WTC11 (cell line): ENCODE results near the gene GNB2. TPM values are rescaled to one million over a fixed set of nuclear protein-coding genes. Genes with fewer than 3 reads are reported as not detected.

Source experiments
- ATAC-seq: fragments of 200-7000 bp; cut with Tn5 transposase; 2 replicates; pipeline ENCODE4 v1.10.0; 2021; ENCODE audit warnings: mild to moderate bottlenecking, moderate library complexity
- CTCF ChIA-PET: fragments of 300-600 bp; sonication (Branson Sonifier 250); formaldehyde crosslinking; loops from one replicate; lab custom pipeline; 2021; ENCODE audit warnings: antibody characterized with exemption; lab: Charles Lee
- POLR2A ChIA-PET: fragments of 350-600 bp; sonication (Branson Sonifier 250); formaldehyde crosslinking; loops from one replicate; lab custom pipeline; 2021; ENCODE audit warnings: antibody characterized with exemption; lab: Charles Lee
- DNase-seq: peaks from one replicate; pipeline ENCODE4 v3.0.0; 2021; ENCODE audit warnings: low spot score
- H3K27ac Mint-ChIP-seq: 2 replicates; pipeline ENCODE4 v1.8.0; 2021; ENCODE audit warnings: mixed read lengths
- H3K27me3 Mint-ChIP-seq: 2 replicates; pipeline ENCODE4 v1.8.0; 2021; ENCODE audit warnings: low read depth, mild to moderate bottlenecking, moderate library complexity, mixed read lengths
- H3K36me3 Mint-ChIP-seq: 2 replicates; pipeline ENCODE4 v1.8.0; 2021; ENCODE audit warnings: mixed read lengths
- H3K4me1 Mint-ChIP-seq: 2 replicates; pipeline ENCODE4 v1.8.0; 2022; ENCODE audit warnings: mixed read lengths
- H3K4me3 Mint-ChIP-seq: 2 replicates; pipeline ENCODE4 v1.8.0; 2021; ENCODE audit warnings: mild to moderate bottlenecking, moderate library complexity, mixed read lengths
- H3K9me3 Mint-ChIP-seq: 2 replicates; pipeline ENCODE4 v1.8.0; 2021; ENCODE audit warnings: mixed read lengths
- ATF1 ChIP-seq: sonication (generic); formaldehyde crosslinking; IDR thresholded peaks from 2 replicates; pipeline ENCODE4 v1.8.1; 2023; ENCODE audit warnings: mild to moderate bottlenecking, moderate library complexity, missing genetic modification reagents
- ATF6 ChIP-seq: sonication (generic); formaldehyde crosslinking; IDR thresholded peaks from 2 replicates; pipeline ENCODE4 v1.8.1; 2023; ENCODE audit warnings: mild to moderate bottlenecking, missing genetic modification reagents
- CTCF ChIP-seq: fragments of 200-600 bp; IDR thresholded peaks from 2 replicates; pipeline ENCODE4 v1.8.0; 2022; ENCODE audit warnings: antibody characterized with exemption
- ETV6 ChIP-seq: sonication (generic); formaldehyde crosslinking; IDR thresholded peaks from 2 replicates; pipeline ENCODE4 v1.8.1; 2022; ENCODE audit warnings: mild to moderate bottlenecking, missing genetic modification reagents
- FOXP1 ChIP-seq: sonication (generic); formaldehyde crosslinking; IDR thresholded peaks from 2 replicates; pipeline ENCODE4 v1.8.0; 2022; ENCODE audit warnings: missing genetic modification reagents, mild to moderate bottlenecking, moderate library complexity, borderline replicate concordance
- HMGA2 ChIP-seq: fragments of 250-450 bp; sonication (Bioruptor Pico); IDR thresholded peaks from 2 replicates; pipeline ENCODE4 v1.4.0; 2021; ENCODE audit warnings: mild to moderate bottlenecking, moderate library complexity
- HMGXB4 ChIP-seq: sonication (generic); formaldehyde crosslinking; IDR thresholded peaks from 2 replicates; pipeline ENCODE4 v1.8.1; 2023; ENCODE audit warnings: mild to moderate bottlenecking, moderate library complexity, missing genetic modification reagents
- JAZF1 ChIP-seq: fragments of 250-450 bp; sonication (Bioruptor Pico); IDR thresholded peaks from 2 replicates; pipeline ENCODE4 v1.9.0; 2021; ENCODE audit warnings: moderate library complexity, mild to moderate bottlenecking, inconsistent platforms
- MAX ChIP-seq: sonication (generic); formaldehyde crosslinking; IDR thresholded peaks from 2 replicates; pipeline ENCODE4 v1.8.0; 2022; ENCODE audit warnings: mild to moderate bottlenecking, missing genetic modification reagents
- MXD4 ChIP-seq: fragments of 250-450 bp; sonication (Bioruptor Pico); IDR thresholded peaks from 2 replicates; pipeline ENCODE4 v1.8.0; 2021; ENCODE audit warnings: mild to moderate bottlenecking, moderate library complexity, borderline replicate concordance
- OVOL2 ChIP-seq: fragments of 250-450 bp; sonication (Bioruptor Pico); IDR thresholded peaks from 2 replicates; pipeline ENCODE4 v1.9.0; 2021; ENCODE audit warnings: mild to moderate bottlenecking, borderline replicate concordance
- RORB ChIP-seq: fragments of 250-450 bp; sonication (Bioruptor Pico); IDR thresholded peaks from 2 replicates; pipeline ENCODE4 v1.9.0; 2021; ENCODE audit warnings: mild to moderate bottlenecking
- SP1 ChIP-seq: sonication (generic); formaldehyde crosslinking; conservative IDR thresholded peaks from 2 replicates; pipeline ENCODE4 v1.8.1; 2022; ENCODE audit warnings: missing genetic modification reagents
- STAT6 ChIP-seq: sonication (generic); formaldehyde crosslinking; conservative IDR thresholded peaks from 2 replicates; pipeline ENCODE4 v1.8.1; 2023; ENCODE audit warnings: mild to moderate bottlenecking, low read depth, missing genetic modification reagents, moderate library complexity
- TEAD4 ChIP-seq: sonication (generic); formaldehyde crosslinking; IDR thresholded peaks from 2 replicates; pipeline ENCODE4 v1.8.0; 2022; ENCODE audit warnings: mild to moderate bottlenecking, missing genetic modification reagents
- USF2 ChIP-seq: sonication (generic); formaldehyde crosslinking; IDR thresholded peaks from 2 replicates; pipeline ENCODE4 v1.8.1; 2023; ENCODE audit warnings: mild to moderate bottlenecking, missing genetic modification reagents, moderate library complexity
- ZBTB21 ChIP-seq: sonication (generic); formaldehyde crosslinking; IDR thresholded peaks from 2 replicates; pipeline ENCODE4 v1.8.1; 2023; ENCODE audit warnings: mild to moderate bottlenecking, missing genetic modification reagents, borderline replicate concordance
- total RNA-seq: library from RNA; stranded (reverse); gene quantifications from 3 replicates; pipeline ENCODE4 v1.2.3, GENCODE V29; 2021
- TF ChIP-seq, protein P1 (sequence below): sonication (generic); formaldehyde crosslinking; IDR thresholded peaks from 2 replicates; pipeline ENCODE4 v1.8.1; 2022; ENCODE audit warnings: mild to moderate bottlenecking, moderate library complexity, missing genetic modification reagents

The GNB2 gene
- total RNA-seq, 1 experiment from 2014 or later: 194 TPM

- H3K36me3 Mint-ChIP-seq: peaks cover 32% of the 10 kb centered on the region
- CTCF ChIA-PET: interaction anchor here (0.6 to 8.5 kb wide), 10 partner anchors 11 to 103 kb away, joined by 3 to 108 read pairs (median 5); partner anchors contain the start of genes FBXO24, LRCH4, MOSPD3 and PCOLCE
- H3K4me3 Mint-ChIP-seq: no peak overlapping the region
- no peaks in the 10 kb centered on the region for H3K9me3 Mint-ChIP-seq
- H3K4me1 Mint-ChIP-seq: peaks cover 29% of the 10 kb centered on the region
- no peaks in the 10 kb centered on the region for H3K27me3 Mint-ChIP-seq
- POLR2A ChIA-PET: interaction anchor here (0.6 to 1.4 kb wide), 2 partner anchors 12 to 16 kb away, joined by 3 to 4 read pairs; no protein-coding TSS in a partner anchor
- peak overlapping the region; percentile 76 for H3K27ac Mint-ChIP-seq
- DNase-seq (no peak), ATAC-seq (no peak)
- TF ChIP-seq SP1 (CRISPR knock-in tag): no peak
- TF ChIP-seq FOXP1 (CRISPR knock-in tag): 0 out of 2 replicates have a peak, but pooled peaks have one; percentile 18
- TF ChIP-seq ZBTB21: no peak
- TF ChIP-seq MXD4: no peak
These were observed 15.9 kb downstream of the GNB2 start for GRCh38 chr7:100689230-100690135.

DNA sequence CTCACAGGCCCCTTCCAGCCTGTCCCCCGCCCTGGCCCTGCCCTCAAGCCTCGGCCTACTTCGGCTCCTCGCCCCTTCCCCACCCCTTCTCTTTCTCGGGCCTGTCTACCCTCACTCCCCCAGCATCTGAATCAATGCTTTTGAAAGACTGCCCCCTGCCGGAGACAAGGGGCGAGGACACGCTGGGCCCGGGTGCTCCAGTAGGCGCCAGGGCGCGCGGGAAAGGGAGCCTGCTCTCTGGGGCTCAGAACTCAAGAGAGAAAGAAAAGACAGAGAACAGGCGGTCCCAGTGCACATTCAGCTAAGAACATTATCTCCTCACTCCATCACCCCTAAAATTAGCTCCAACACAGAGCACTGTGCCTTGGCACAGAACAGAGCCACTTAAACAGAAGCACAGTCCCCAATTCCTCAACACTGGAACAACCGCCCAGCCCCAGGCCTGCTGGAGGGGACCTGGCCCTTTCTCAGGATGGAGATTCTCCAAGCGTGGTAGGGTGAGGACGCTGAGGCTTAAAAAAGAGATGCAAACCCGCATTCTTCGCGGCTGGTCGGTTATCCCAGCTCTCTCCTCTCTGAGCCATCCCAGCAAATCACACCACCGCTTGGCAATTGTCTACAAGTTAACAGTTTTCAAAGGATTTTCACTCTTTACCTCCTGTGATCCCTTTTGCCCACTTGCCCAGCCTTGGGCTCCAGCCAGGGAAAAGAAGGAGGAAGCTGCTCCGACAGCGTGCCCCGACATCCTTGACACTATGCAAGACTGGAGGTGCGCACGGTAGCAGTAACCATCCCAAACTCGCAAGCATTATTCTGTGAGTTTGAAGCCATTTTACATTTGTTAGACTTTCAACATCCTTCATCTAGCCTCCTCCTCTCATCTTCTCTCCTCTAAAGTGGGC lies 18.4 kb downstream of the GNB2 start:
- Mint-ChIP-seq H3K9me3 (no peaks in the 10 kb centered on the region), H3K4me1 (peaks cover 42% of the 10 kb centered on the region)

More for the DNA sequence above, 18.4 kb downstream of the GNB2 start:
- no peaks in the 10 kb centered on the region for H3K27me3 Mint-ChIP-seq
- DNase-seq (peak; percentile 91), ATAC-seq (peak; percentile 78)
- CTCF ChIA-PET: interaction anchor here (0.6 to 8.5 kb wide), 38 partner anchors 9 to 1111 kb away, joined by 3 to 108 read pairs (median 4); partner anchors contain the start of genes EPO, FBXO24, GNB2 and LRCH4
- POLR2A ChIA-PET: interaction anchor here (0.6 to 5.4 kb wide), 5 partner anchors 13 to 135 kb away, joined by 3 to 30 read pairs (median 4); partner anchors contain the start of genes EPHB4, FBXO24 and POP7
- H3K36me3 Mint-ChIP-seq: peaks cover 26% of the 10 kb centered on the region
- peak overlapping the region; percentile 97 for H3K27ac Mint-ChIP-seq
- H3K4me3 Mint-ChIP-seq: peak overlapping the region; percentile 96
- TF ChIP-seq MAX (peak; percentile 27; the same call in 1 of the 2 replicates), ETV6 (CRISPR knock-in tag) (peak; percentile 55; the same call in 1 of the 2 replicates), JAZF1 (CRISPR knock-in tag) (no peak), CTCF (peak; percentile 91), HMGA2 (no peak), STAT6 (CRISPR knock-in tag) (no peak), ATF6 (no peak), HMGXB4 (CRISPR knock-in tag) (0 out of 2 replicates have a peak, but pooled peaks have one; percentile 41), OVOL2 (CRISPR knock-in tag) (no peak), RORB (CRISPR knock-in tag) (no peak), USF2 (CRISPR knock-in tag) (peak; percentile 11; the same call in 1 of the 2 replicates), TEAD4 (no peak), ATF1 (CRISPR knock-in tag) (no peak)
- TF ChIP-seq, protein P1, sequence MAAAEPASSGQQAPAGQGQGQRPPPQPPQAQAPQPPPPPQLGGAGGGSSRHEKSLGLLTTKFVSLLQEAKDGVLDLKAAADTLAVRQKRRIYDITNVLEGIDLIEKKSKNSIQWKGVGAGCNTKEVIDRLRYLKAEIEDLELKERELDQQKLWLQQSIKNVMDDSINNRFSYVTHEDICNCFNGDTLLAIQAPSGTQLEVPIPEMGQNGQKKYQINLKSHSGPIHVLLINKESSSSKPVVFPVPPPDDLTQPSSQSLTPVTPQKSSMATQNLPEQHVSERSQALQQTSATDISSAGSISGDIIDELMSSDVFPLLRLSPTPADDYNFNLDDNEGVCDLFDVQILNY: peak; percentile 39; the same call in 1 of the 2 replicates
